ENCODE results near the gene ZMYND15.
"Not testable (repeated sequence)": the region's sequence is repeated elsewhere in the genome, so short reads cannot be mapped to it uniquely, and the experiment has no call there.

ZMYND15 gene

GRCh38 chr17:4739122-4740024, at the start of gene ZMYND15, which contains the start of gene CXCL16:
ZMYND15 (plus strand) TSS chr17:4739833; CDS start chr17:4740549, 716 bp downstream.
CXCL16 (minus strand) TSS chr17:4739928; CDS start chr17:4739339, 589 bp downstream.
- DNase-seq = peak; percentile 42

GRCh38 chr17:4689872-4690271, 49.8 kb upstream of the ZMYND15 start:
- DNase-seq = not testable (repeated sequence)

GRCh38 chr17:4690745-4691144, 48.9 kb upstream of the ZMYND15 start:
- DNase-seq = no peak

GRCh38 chr17:4691686-4692085, 47.9 kb upstream of the ZMYND15 start:
- DNase-seq = no peak

GRCh38 chr17:4693416-4693815, 46.2 kb upstream of the ZMYND15 start:
- DNase-seq = no peak

- no peak for DNase-seq
These were observed 43.2 kb upstream of the ZMYND15 start for GRCh38 chr17:4696437-4696805.

- not testable (repeated sequence) for DNase-seq
These were observed 40.1 kb upstream of the ZMYND15 start for GRCh38 chr17:4699401-4700056.

- no peak for DNase-seq
These were observed 38.5 kb upstream of the ZMYND15 start for GRCh38 chr17:4701116-4701515.

GRCh38 chr17:4703330-4703691, 36.3 kb upstream of the ZMYND15 start:
- DNase-seq = no peak

- not testable (repeated sequence) for DNase-seq
These were observed 35.1 kb upstream of the ZMYND15 start for GRCh38 chr17:4704574-4704907.

- DNase-seq = no peak
These were observed 34.6 kb upstream of the ZMYND15 start for GRCh38 chr17:4704991-4705390.

- no peak for DNase-seq
These were observed 33.5 kb upstream of the ZMYND15 start for GRCh38 chr17:4706121-4706520.

GRCh38 chr17:4708436-4708835, 31.2 kb upstream of the ZMYND15 start:
- DNase-seq = peak; percentile 42

GRCh38 chr17:4709794-4710692, 29.6 kb upstream of the ZMYND15 start, which contains the start of gene ARRB2:
ARRB2 (plus strand) TSS chr17:4710632; CDS start chr17:4710722, 90 bp downstream.
- DNase-seq = peak; percentile 97

- DNase-seq = peak; percentile 26
These were observed 28.7 kb upstream of the ZMYND15 start for GRCh38 chr17:4710693-4711634.

GRCh38 chr17:4711661-4712181, 27.9 kb upstream of the ZMYND15 start:
- DNase-seq = no peak

GRCh38 chr17:4712526-4712925, 27.1 kb upstream of the ZMYND15 start:
- DNase-seq = no peak

GRCh38 chr17:4714340-4715062, 25.1 kb upstream of the ZMYND15 start:
- DNase-seq = not testable (repeated sequence)

GRCh38 chr17:4715063-4715744, 24.4 kb upstream of the ZMYND15 start:
- DNase-seq = no peak

GRCh38 chr17:4716081-4716480, 23.6 kb upstream of the ZMYND15 start:
- no peak for DNase-seq
